GM13976 (cell line): ENCODE measurements around the gene DYNC1LI1.
A peak's percentile ranks its signal among the peaks of the same experiment; 100 is the strongest.

Experiments
- DNase-seq: peaks from one replicate; pipeline ENCODE4 v3.0.0; 2012; ENCODE audit warnings: low spot score
- in situ Hi-C: fragments of 300-500 bp; cut with MboI; formaldehyde crosslinking; loops from one replicate; pipeline ENCODE4 v1.12.0; 2022; ENCODE audit warnings: low sequenced_read_pairs, mixed read lengths, inconsistent platforms; ENCODE audit not compliant: unreplicated experiment
- TF ChIP-seq, protein P1 (sequence below): IDR thresholded peaks from 2 replicates; pipeline ENCODE4 v1.5.1; 2012; ENCODE audit warnings: borderline replicate concordance, mild to moderate bottlenecking; ENCODE audit not compliant: insufficient read depth; ENCODE audit errors: extremely low read depth, missing control alignments, control extremely low read depth

Gene DYNC1LI1

DNA sequence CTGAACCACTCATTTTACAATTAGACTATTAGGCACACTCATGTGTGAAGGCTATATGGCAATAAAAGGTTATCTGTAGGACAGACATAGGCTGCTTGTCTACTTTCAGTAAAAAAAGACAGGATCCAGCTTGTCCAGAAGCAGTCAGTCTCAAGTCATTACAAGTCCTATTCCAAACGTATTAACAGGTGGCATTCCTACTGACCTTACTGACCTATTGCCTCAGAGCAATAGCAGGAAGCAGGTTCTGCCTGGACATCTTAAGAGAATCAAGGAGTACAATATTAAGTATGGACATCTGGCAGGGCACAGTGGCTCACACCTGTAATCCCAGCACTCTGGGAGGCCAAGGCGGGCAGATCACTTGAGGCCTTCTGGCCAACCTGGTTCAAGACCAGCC is 75.0 kb downstream of the DYNC1LI1 start:
- TF ChIP-seq, protein P1, sequence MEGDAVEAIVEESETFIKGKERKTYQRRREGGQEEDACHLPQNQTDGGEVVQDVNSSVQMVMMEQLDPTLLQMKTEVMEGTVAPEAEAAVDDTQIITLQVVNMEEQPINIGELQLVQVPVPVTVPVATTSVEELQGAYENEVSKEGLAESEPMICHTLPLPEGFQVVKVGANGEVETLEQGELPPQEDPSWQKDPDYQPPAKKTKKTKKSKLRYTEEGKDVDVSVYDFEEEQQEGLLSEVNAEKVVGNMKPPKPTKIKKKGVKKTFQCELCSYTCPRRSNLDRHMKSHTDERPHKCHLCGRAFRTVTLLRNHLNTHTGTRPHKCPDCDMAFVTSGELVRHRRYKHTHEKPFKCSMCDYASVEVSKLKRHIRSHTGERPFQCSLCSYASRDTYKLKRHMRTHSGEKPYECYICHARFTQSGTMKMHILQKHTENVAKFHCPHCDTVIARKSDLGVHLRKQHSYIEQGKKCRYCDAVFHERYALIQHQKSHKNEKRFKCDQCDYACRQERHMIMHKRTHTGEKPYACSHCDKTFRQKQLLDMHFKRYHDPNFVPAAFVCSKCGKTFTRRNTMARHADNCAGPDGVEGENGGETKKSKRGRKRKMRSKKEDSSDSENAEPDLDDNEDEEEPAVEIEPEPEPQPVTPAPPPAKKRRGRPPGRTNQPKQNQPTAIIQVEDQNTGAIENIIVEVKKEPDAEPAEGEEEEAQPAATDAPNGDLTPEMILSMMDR, result no peak
- DNase-seq, result no peak
- in situ Hi-C loops, result no loop called here

DNA sequence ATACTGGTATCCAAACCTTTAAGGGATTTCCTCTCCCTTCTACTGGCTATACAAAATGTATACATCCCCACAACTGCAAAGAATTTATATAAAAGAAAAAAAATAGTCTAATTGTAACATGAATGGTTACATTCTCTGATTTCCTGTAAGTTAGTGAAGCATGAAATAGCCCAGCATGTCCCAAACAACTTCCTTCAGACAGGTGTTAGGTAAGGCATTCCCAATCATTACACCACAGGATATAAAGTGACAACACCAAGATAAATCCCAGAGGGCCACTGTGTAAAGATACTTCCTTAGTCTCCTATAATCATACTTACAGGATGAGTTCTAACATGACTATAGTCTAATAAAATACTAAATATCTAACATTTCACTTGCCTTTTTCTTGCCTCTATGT is 75.6 kb downstream of the DYNC1LI1 start:
- TF ChIP-seq, protein P1, result no peak
- no peak for DNase-seq
- in situ Hi-C loops, result no loop called here

DNA sequence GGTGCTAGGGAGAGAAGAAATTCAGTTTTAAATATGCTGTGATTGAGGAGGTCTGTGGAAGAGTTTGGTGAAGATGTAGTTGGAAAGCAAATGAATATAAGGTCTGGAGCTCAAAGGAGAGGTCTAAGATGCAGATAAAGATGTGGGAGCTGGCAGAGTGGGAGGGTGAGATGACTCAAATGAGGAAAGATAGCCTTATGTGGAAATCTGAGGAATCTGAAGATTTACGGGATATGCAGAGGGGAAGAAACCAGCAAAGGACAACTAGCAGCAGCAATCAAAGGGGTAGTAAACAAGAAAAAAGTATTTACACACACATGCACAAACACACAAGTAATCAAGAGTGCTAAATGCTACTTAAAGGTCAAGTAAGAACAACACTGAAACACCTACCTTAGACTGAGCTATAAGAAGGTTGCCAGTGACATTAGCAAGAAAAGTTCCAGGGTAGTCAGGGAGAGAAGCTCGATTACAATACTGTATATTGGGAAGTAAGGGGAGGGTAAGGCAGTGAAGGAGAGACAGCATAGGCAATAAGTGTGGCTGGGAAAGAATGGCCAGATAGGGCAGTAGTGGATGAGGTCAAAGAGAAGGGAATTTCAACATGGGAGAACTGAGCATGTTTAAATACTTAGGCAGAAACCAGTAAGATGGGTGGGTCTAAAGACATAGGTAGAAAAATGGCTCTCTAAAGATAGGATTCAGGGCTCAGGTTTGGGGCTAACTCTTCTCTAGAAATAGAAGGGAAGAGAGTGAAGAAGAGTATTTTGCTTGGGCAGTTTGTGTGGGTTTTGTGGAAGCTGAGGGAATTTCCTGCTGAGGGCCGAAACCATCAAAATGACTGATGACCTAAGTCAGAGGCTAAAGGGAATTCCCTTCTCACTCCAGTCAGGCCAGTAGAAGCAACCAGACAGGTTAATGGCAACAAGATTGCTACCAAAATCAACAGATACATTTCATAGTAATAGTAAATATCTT is 76.9 kb downstream of the DYNC1LI1 start:
- TF ChIP-seq, protein P1, result no peak
- in situ Hi-C loops, result no loop called here
- DNase-seq, result peak; percentile 64

DNA sequence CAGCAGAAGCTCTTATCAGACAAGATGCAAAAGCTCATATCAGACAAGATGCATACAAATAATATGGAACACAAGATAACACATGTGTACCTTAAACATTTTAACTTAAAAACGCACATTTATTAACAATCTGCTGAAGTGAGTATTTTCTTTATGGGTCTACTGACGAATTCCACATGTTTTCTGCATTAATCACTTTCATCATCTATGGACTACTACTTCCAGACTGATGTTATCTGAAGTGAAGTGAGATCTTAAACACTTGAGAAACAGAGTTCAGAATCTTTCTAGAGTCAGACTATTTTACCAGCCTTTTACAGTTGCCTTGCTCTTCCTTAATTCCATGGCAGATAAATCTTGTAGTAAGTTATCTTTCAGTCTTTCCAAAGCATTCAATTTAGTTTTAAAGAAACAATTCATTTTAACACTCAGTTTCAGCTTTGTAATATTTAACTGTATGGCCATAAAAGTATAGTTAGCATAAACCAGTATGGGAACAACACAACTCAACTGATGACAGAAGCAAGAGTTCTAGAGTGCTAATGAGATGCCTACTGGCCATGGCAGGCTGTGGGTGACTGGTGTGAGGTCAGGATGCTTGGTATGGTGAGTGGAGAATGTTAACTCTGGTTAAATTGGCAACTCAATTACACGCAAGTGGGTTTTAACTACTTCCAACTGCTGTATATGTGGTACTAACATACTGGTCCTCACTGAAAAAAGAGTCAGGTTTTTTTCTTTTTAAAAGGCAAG is 77.8 kb downstream of the DYNC1LI1 start:
- DNase-seq, result no peak
- TF ChIP-seq, protein P1, result no peak
- in situ Hi-C loops, result no loop called here

DNA sequence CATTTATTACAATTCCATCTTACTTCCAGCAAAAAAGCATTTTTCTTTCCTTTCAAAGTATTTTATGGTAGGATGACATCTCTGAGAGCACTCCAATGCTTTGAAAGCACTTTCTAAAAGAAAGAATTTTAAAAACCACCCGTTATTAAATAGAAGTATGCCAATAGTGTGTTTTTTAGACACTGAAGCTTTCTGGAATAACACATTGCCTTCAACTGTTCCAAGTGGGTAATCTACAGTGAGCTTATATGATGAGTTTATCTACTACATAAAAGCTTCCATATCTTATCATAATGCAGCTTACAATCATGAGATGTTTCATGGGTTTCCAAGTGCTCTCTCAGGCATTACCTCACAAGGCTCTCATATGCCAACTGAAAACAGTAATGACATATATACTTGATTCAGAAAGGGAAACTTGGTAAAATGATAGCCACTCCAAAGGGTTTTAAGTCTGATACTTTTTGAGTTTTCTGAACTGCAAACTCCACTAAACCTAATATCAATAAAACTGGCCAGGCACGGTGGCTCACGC is 82.1 kb downstream of the DYNC1LI1 start:
- TF ChIP-seq, protein P1, result no peak
- DNase-seq, result no peak
- in situ Hi-C loops, result no loop called here

DNA sequence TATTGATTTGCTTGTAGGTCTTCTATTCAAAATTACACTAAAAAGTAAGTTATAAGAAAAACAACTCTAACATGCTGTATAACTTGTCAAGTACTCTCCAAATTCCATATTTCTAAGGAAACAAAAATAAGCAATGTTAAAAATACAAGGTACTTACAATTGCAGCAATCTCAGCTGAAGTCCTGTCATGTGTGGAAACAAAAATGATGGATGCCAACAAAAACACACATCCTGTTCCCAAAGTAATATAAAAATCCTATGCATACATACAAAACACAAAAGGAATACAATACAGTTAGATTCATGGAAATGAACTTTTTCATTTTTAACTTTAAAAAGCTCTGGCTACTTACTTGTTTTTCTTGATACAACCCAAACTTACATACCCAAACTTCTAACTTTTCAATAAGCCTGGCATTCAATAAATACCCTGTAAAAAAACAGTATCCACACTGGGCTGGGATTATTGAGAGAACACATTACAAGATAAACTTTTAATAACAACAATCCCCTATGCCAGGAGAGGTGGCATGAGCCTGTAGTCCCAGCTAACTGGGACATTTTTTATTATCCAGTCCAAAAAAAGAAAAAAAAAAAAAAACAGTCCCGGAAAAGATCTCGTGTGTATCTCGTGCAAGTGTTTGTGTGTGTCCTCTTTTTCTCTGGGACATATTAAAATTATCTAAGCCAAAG is 82.7 kb downstream of the DYNC1LI1 start:
- in situ Hi-C loops, result no loop called here
- no peak for DNase-seq
- TF ChIP-seq, protein P1, result no peak
